CD4-positive, alpha-beta T cell treated with Interleukin-6 at 100 ng/mL for 8 hours (primary cell): ENCODE measurements around the gene ATN1.

Source experiments
- DNase-seq: peaks from one replicate; pipeline ENCODE4 v3.0.0-alpha.2; 2020; ENCODE audit warnings: mixed read lengths, low spot score

Gene ATN1

DNA sequence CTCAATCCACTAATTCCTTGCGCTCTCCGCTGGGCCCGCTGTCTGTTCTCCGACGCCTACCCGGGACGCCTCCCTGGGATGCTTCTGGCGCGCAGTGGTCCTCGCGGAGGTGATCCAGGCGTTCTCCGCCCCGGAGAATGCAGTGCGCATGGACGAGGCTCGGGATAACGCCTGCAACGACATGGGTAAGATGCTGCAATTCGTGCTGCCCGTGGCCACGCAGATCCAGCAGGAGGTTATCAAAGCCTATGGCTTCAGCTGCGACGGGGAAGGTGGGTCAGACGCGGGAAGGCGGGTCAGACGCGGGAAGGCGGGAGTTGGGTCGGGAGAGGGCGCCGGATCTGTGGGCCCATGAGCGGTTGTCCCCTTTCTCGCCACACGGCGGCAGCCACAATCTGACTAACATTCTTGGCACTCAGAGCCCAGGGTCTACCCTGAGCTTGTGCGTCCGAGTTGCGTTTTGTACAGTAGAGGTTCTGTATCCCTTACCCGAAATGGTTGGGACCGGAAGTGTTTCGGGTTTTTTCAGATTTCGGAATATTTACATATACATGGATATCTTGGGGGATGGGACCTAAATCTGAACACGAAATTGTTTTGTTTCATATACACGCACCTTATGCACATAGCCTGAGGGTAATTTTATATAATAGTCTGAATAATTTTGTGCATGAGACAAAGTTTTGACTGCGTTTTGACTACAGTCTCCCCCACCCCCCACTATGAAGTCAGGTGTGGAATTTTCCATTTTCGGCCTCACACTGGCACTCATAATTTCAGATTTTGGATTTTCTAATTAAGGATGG is 16.8 kb downstream of the ATN1 start:
- DNase-seq: peak; percentile 90

DNA sequence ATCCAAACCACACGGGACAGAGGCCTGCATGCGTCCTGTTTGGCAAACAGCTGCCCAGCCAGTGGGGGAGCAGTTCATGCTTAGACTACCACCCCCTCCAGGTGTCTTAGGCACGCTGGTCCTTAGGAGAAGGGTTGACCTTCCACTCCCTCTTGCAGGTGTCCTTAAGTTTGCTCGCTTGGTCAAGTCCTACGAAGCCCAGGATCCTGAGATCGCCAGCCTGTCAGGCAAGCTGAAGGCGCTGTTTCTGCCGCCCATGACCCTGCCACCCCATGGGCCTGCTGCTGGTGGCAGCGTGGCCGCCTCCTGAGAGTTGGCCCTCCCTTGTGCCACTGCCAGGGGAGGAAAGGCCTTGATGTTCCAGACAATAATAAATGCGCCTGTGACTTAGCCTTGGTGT is 17.9 kb downstream of the ATN1 start:
- no peak for DNase-seq

DNA sequence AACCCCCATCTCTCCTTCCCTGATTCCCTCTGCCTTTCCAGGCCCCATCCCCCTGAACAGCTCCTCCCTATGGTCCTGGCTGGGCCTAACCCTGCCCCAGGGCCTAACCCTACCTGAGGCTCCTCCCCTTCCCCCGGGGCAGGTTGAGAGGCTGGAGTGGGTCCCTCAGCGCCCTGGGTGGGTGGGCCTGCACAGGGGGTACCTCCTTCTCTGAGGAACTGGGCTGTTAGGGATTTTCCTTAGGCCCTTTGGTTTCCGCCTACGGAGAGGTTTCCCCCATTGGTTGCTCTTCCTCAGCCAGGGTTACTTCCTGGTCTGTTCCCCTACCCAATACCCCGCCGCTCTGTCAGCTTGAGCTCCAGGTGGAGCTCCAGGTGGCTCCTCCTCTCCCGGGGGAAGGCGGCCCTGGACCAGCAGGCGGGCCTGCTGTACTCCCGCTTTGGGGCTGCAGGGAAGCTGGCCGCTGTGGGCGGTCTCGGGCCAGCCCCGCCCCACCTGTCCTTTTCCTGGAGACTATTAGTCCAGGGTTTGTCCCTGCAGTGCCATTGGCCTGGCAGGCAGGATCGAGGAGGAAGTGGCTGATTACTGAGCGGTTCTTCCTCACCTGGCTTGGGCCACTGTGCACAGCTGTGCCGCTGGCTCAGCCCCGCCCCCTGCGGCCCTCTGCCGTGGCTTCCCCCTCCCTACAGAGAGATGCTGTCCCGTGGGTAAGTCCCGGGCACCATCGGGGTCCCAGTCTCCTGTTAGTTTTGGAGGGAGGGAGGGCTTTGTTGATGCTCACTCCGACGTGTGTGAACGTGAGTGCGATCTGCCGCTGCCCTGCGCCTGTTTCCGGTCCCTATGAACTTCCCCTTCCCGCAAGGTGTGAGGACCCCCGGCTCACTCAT is 18.5 kb downstream of the ATN1 start:
- peak; percentile 67 for DNase-seq

DNA sequence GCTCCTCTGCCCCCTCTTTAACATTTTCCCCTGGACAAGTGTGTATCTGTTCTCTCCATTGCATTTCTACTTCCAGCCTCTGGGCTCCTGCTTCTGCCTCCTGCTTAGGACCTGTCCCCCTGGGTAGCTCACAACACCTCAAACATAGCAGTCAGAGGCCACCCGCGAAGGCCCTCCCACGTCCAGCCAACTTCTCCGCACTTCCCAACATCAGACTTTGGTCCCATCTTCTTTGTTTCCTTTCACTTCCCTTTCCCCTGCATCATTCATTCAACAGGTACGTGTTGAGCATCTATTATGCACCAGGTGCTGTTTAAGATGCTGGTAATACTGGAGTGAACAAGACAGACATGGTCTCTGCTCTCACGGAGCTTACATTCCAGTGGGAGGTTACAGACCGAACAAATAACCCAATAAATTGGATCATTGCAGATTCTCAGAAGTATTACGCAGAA is 19.2 kb downstream of the ATN1 start:
- no peak for DNase-seq

DNA sequence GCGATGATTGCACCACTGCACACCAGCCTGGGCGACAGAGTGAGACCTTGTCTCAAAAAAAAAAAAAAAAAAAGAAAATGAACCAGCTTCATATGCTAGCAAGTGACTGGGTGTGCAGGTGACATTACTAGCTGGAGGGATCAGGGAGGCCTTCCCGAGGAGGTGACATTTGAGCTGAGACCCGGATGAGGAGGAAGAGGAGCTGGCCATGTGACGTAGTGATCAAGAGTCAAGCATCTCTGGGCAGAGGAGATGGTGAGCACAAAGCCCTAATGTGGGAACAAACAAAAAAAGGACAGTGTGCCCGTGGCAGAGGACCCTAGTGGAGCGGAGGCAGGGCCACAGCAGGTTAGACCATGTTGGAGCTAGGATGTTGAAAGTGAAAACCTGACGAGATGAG is 19.9 kb downstream of the ATN1 start:
- DNase-seq: no peak

DNA sequence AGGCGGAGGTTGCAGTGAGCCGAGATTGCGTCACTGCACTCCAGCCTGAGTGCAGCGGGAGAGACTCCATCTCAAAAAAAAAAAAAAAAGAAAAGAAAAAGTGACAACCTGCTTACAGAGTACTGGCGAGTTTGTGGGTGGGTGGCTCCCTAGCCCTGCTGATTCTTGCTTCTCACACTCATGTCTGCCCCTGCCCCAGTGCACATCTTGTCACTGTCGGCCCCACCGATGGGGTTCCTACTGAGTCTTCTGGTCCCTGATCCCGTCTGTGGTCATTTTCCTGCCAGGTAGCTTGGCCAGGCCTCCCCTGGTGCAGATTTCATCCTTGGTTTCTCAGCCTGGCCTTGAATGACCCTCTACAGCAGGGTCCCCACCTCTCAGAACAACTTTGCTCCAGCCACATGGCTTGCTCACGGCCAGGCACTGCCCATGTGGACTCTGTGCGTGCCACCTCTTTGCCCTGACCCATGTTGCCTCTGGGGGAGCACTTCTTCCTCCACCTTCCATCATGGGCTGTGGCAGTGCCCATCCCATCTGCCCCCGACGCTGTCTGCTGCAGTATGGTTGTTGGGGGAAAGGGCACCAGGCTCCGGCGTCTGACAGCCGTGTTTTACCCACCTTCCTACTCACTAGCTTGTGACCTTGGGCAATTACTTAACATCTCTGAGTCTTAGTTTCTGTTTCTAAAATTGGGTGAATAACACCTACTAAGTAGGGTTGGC is 21.3 kb downstream of the ATN1 start:
- DNase-seq: no peak

DNA sequence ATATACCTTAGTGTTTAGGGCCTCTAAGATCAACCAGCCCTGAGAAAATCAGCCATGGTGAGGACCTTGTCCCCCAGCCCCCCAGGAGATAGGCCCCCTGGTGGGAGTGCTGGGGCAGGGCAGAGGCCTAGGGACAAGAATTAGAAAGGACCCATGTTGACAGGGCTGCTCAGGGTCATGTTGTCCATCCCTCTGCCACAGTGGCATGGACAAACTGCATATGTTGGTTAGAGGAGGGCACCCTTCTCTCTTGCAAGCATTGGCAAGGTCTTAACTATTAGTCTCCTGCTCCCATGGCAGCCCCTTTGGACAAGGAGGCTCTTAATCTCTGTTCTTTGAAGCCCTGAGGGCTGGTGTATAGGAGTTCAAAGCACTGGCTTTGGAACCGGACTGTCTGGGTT is 22.6 kb downstream of the ATN1 start:
- DNase-seq: no peak

DNA sequence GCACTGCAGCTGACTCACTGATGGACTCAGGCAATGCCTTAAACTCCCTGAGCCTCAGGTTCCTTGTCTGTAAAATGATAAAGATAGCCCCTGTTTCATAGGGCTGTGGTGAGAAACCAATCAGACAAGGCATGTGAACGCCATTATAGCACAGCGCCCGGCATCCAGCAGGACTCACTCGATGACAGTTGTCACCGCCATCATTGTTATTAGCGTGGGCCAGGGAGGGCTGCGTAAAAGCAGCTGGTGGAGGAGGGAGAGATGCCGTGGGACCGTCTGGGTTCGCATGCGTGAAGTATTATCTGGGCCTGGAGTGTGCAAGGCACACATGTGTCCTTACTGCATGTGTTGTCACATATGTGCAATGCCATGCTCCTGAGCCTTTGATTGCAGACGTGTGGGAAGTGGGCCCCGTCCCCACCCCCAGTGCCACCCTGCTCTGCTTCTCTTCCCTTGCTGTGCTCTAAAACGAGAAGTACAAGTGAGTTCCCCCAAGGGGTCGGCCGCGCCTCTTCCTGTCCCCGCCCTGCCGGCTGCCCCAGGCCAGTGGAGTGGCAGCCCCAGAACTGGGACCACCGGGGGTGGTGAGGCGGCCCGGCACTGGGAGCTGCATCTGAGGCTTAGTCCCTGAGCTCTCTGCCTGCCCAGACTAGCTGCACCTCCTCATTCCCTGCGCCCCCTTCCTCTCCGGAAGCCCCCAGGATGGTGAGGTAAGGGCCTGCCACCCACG is 23.2 kb downstream of the ATN1 start, which contains the start of gene PTPN6:
PTPN6 (plus strand) TSS at position 546 of the 730 bp plus-strand sequence; CDS start at position 703, 157 bp downstream.
- peak; percentile 75 for DNase-seq

DNA sequence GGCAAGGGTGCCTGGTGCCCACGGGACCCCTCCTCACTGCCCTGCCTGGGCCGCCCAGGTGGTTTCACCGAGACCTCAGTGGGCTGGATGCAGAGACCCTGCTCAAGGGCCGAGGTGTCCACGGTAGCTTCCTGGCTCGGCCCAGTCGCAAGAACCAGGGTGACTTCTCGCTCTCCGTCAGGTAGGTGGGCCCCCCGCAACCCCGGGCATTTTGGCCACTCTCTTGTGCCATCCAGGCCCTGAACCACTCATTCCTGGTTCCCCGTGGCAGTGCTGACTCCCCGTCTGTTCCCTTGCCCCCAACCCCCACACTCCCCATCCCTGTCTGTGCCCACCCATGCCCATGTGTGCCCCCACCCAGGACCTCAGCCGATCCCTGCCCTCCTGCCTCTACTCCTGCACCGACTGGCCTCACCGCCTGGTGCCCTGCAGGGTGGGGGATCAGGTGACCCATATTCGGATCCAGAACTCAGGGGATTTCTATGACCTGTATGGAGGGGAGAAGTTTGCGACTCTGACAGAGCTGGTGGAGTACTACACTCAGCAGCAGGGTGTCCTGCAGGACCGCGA is 23.9 kb downstream of the ATN1 start:
- no peak for DNase-seq

DNA sequence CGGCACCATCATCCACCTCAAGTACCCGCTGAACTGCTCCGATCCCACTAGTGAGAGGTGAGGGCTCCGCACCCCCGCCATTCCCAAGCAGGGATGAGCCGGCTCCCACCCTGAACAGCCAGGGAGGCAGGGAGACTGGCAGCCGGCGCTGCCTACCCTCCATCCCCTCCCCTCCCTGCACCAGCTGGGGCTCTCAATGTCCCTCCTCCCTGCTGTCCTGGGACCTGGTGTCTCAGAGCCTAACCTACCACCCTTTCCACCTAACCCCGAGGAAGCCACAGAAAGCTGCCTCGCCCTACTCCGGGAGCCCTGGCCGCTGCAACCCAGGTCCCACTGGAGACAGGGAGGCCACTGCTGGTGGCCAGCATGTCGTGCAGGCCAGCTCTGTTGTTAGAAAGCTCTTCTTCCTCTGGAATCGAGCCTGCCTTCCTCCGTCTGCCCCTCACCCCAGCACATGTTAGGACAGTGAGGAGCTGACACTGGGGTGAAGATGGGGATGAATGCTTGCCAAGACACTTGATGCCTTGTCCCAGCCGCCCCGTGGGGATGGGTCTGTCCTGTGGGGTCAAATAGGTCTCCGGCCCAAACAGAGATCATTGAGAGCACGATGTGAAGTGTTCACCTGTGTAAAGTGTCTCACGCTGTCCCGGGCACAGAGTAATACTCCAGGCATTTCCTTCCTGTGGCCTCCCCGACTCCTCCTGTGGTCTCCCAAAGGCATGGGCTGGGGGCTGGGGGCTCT is 24.5 kb downstream of the ATN1 start:
- no peak for DNase-seq

DNA sequence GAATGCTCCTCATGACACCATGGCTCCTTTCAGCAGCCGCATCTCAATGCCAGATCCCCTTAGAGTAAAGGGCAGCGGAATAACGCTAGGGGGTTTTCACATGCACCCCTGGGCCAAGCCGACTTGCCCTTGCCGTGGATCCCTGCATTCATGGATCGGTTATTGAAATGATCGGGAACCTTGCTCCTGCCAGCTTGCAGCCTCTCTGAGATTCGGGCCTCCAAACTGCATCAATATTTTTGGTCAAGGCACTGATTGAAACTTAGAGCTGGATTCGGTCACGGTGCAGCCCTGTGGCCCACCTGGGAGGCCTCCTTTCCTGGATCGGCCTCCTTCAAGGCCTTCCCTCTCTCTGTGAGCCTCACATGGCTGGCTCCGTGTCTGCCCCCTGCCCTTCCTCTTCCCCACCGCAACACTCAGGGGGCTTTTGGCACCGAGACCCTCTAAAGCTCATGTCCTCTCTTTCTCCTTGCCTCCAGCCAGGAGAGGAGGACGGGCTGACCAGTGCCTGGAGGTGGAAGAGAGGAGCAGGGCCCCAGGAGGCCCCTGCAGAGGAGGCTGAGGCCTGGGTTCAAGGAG is 25.2 kb downstream of the ATN1 start:
- DNase-seq: no peak

DNA sequence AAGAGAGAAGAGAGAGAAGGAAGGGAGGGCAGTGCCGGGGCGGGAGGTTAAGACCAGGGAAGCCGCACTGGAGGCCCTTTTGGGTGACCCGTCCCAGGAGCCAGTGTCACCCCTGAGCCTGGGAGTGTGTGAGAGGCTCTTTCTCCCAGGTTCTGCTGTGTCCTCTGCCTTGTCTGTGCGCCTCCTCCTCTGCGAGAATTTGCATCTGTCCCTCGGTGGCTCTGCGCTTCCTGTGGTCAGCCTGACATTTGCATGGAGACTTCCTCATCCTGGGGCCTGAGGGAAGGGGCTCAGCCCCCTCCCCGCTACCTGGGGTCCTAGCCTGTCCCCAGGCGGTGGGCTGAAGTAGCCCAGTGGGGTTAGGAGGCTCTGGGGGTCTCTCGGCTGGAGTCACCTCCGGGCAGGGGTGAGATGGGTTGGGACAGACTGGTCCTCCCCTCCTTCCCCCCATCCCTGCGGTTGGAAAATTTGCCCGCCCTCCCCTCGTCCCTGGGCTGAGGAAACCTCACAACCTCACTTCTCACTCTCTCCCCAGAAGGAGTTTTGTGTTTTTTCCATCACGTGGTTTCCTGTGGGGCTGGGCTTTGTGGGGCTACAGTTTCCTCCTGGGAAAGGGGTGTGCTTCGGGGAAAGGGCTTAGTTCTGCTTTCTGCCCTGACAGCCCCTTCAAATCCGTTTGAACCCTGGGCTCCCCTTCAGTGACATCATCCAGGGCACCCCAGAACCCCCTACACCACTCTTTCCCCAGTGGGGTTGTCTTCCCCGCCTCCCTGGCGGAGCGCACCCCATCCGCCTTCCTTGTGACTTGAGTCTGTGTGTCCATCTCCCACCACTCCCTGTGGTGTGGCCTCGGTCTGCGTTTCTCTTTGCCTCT is 25.9 kb downstream of the ATN1 start:
- peak; percentile 76 for DNase-seq

DNA sequence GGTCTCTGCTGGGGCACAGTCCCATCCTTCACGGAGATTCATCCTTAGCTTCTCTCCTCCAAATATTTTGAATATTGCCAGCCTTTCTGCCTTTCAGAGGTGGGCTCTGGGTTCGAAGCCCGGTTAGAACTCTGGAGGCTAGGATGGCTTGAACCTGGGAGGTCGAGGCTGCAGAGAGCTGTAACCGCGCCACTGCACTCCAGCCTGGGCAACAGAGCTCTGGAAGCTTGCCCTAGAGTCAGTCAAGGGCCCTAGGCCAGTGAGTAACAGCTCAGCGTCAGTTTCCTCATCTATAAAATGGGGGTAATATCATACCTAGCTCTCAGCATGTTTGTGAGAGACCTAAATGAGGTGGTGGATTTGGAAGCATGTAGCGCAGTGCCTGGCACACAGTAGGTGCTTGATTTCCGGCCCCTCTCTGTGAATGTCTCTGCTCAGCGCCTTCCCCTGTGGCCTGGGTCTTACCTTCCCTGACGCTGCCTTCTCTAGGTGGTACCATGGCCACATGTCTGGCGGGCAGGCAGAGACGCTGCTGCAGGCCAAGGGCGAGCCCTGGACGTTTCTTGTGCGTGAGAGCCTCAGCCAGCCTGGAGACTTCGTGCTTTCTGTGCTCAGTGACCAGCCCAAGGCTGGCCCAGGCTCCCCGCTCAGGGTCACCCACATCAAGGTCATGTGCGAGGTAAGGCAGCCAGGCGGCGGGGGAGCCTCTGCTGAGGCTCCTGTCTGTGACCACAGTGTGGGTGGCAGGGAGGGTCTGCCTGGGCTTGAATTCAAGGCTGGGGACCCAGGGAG is 26.8 kb downstream of the ATN1 start:
- no peak for DNase-seq

DNA sequence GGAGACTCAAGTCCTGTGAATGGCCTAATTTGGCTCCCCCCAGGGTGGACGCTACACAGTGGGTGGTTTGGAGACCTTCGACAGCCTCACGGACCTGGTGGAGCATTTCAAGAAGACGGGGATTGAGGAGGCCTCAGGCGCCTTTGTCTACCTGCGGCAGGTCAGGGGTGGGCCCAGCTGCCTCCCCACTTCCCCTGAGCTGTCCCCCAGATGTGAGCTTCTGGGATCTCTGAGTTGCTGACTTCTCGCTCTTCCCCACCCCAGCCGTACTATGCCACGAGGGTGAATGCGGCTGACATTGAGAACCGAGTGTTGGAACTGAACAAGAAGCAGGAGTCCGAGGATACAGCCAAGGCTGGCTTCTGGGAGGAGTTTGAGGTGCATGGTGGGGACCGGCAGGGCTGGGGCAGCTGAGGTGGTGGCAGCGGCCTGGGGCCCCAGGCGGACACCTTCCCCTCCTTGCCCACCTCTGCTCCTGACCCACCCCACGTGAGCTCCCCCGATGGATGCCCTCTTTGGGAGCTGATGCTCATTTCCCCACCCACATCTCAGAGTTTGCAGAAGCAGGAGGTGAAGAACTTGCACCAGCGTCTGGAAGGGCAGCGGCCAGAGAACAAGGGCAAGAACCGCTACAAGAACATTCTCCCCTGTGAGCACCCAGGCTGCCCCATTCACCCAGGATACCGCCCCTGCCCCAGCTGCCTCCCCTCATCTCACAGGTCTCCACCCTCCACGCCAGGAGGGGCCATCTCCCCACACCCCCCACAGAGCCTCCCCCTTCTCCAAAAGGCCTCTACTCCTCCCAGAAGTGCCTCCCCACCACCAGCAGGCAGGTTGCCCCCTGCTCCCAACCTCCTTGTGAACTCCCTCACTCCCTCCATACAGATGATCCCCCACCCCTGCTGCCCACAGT is 27.6 kb downstream of the ATN1 start:
- DNase-seq: no peak

DNA sequence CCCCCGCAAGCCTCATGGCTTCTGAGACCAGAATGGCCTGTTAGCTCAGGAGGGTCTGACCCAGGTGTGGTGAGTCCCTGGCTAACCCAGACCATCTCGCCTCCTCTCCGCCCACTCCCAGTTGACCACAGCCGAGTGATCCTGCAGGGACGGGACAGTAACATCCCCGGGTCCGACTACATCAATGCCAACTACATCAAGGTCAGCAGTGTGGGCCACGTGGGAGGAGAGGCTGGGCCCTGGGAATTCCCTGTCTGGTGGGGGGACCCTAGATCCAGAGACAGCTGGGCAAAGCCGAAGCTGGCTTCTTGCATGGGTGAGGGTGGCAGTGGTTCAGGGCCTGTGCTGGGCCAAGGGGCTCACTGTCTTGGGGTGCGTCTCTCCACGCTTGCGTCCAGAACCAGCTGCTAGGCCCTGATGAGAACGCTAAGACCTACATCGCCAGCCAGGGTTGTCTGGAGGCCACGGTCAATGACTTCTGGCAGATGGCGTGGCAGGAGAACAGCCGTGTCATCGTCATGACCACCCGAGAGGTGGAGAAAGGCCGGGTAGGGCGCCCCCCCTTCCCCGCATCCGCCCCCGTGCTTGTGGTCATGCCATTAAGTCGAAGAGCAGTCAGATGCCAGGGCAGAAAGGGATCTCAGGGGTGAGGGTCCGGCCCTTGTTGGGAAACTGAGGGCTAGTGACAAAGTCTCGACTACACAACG is 28.4 kb downstream of the ATN1 start:
- DNase-seq: no peak

DNA sequence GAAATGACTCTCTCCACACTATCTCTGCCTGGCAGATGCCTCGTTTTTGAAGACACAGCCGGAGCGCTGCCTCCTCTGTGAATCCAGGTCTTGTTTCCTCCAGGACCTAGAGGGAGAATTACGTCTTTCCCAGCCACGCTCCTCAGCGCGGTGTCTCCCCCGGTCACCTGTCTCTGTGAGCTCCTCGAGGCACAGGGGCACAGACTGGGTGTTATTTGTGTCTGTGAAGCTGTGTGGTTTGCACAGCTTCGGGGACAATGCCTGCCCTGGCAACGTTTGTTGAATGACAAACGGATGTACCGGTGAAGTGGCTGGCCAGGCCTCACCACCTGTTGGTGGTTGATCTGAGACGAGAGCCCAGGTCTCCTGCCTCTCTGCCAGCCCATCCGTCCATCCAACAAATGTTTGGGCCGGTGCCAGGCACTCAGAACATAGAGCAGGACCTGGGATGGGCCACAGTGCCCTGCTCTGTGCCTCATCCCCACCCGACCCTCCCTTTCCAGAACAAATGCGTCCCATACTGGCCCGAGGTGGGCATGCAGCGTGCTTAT is 29.5 kb downstream of the ATN1 start:
- no peak for DNase-seq
